C4-2B (cell line): ENCODE data around the gene NOP56.

Experiments used
- H3K27ac ChIP-seq: fragments of 450-650 bp; 2 replicates; pipeline ENCODE4 v1.5.1; 2017
- CTCF ChIP-seq: fragments of 450-650 bp; conservative IDR thresholded peaks from 2 replicates; pipeline ENCODE4 v1.5.1; 2017; ENCODE audit warnings: mild to moderate bottlenecking
- ZFX ChIP-seq: fragments of 450-650 bp; IDR thresholded peaks from 2 replicates; pipeline ENCODE4 v1.6.1; 2017

The NOP56 gene

GRCh38 chr20:2690213-2690612, 37.8 kb downstream of the NOP56 start:
- H3K27ac ChIP-seq = no peak overlapping the region
- TF ChIP-seq ZFX = no peak

GRCh38 chr20:2690718-2691117, 38.3 kb downstream of the NOP56 start:
- TF ChIP-seq ZFX (no peak), CTCF (no peak)
- H3K27ac ChIP-seq = no peak overlapping the region

GRCh38 chr20:2691127-2691526, 38.7 kb downstream of the NOP56 start:
- no peak for TF ChIP-seq ZFX
- no peak for TF ChIP-seq CTCF
- H3K27ac ChIP-seq = no peak overlapping the region

- TF ChIP-seq CTCF = no peak
- TF ChIP-seq ZFX = no peak
- H3K27ac ChIP-seq = no peak overlapping the region
Measured at GRCh38 chr20:2691663-2692035, 39.2 kb downstream of the NOP56 start.

- no peak within 1 kb of the TSS for H3K27ac ChIP-seq
- TF ChIP-seq ZFX (no peak), CTCF (no peak)
Measured at GRCh38 chr20:2692036-2692885, 39.8 kb downstream of the NOP56 start, which contains the start of gene EBF4. EBF4 (plus strand) TSS chr20:2692780; CDS start chr20:2693646, 866 bp downstream.

GRCh38 chr20:2692886-2693285, 40.5 kb downstream of the NOP56 start:
- H3K27ac ChIP-seq = no peak overlapping the region
- TF ChIP-seq ZFX (no peak), CTCF (no peak)

- no peak for TF ChIP-seq ZFX
- no peak for TF ChIP-seq CTCF
- H3K27ac ChIP-seq = no peak overlapping the region
Measured at GRCh38 chr20:2693286-2694007, 41.0 kb downstream of the NOP56 start.
